SK-N-SH treated with all-trans-retinoic acid at 6 μM for 48 hours (cell line): Measurements from ENCODE around the gene CXCR6.

Experiments used
- ESRRG ChIP-seq: fragments of 250-450 bp; sonication (Bioruptor Pico); IDR thresholded peaks from 2 replicates; pipeline ENCODE4 v1.6.1; 2021; ENCODE audit warnings: mild to moderate bottlenecking
- TF ChIP-seq, protein P1 (sequence below): fragments of 250-450 bp; sonication (Bioruptor Pico); IDR thresholded peaks from 2 replicates; pipeline ENCODE4 v1.8.0; 2020; ENCODE audit warnings: mild to moderate bottlenecking, moderate library complexity, borderline replicate concordance

DNA sequence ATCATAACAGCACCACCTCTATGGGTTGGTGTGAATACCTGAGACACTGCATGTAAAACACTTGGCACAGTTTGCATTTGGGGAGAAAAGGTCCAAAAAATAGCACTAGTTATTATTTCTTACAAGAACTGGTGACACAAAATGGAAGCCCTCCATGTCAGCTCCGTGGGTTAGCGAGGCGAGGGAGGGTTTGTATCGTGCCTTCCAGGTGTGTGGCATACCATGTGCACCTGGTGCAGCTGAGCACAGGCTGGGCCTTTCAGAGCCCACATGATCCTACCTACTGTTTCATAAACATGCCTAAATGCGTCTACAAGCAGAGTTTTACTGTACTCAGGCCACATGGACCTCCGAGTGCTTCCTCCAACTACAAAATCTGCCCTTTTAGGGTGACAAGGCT is 5.6 kb downstream of the CXCR6 start:
- TF ChIP-seq, protein P1, sequence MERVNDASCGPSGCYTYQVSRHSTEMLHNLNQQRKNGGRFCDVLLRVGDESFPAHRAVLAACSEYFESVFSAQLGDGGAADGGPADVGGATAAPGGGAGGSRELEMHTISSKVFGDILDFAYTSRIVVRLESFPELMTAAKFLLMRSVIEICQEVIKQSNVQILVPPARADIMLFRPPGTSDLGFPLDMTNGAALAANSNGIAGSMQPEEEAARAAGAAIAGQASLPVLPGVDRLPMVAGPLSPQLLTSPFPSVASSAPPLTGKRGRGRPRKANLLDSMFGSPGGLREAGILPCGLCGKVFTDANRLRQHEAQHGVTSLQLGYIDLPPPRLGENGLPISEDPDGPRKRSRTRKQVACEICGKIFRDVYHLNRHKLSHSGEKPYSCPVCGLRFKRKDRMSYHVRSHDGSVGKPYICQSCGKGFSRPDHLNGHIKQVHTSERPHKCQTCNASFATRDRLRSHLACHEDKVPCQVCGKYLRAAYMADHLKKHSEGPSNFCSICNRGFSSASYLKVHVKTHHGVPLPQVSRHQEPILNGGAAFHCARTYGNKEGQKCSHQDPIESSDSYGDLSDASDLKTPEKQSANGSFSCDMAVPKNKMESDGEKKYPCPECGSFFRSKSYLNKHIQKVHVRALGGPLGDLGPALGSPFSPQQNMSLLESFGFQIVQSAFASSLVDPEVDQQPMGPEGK (CRISPR knock-in tag) = no peak
- no peak for TF ChIP-seq ESRRG
